A549 (cell line): ENCODE results near the gene ARHGEF4.

Experiments used
- CTCF ChIP-seq: fragments of >200 bp; sonication (Bioruptor Twin); formaldehyde crosslinking; IDR thresholded peaks from 3 replicates; pipeline ENCODE4 v1.5.1; 2016
- ESRRA ChIP-seq: fragments of 150-350 bp; IDR thresholded peaks from 2 replicates; pipeline ENCODE4 v1.6.1; 2014; ENCODE audit warnings: mild to moderate bottlenecking, low read length, borderline replicate concordance
- POLR2A ChIP-seq: IDR thresholded peaks from 2 replicates; pipeline ENCODE4 v1.6.1; 2012; ENCODE audit warnings: mild to moderate bottlenecking, low read length
- REST ChIP-seq: fragments of 200-600 bp; sonication (generic); IDR thresholded peaks from 2 replicates; pipeline ENCODE4 v1.6.1; 2016; ENCODE audit warnings: antibody characterized with exemption, mild to moderate bottlenecking, moderate library complexity
- SMC3 ChIP-seq: fragments of >200 bp; sonication (Bioruptor Twin); formaldehyde crosslinking; IDR thresholded peaks from 3 replicates; pipeline ENCODE4 v1.6.1; 2018; ENCODE audit warnings: inconsistent platforms

- TF ChIP-seq CTCF = no peak
- no peak for TF ChIP-seq ESRRA
- TF ChIP-seq REST = no peak
- no peak for TF ChIP-seq POLR2A
- no peak for TF ChIP-seq SMC3
These were observed 198.6 kb downstream of the ARHGEF4 start for GRCh38 chr2:131035112-131035825.
